Heart left ventricle (tissue), 13 donors: ENCODE data around the gene ZNF44.

ENCODE experiments used
- POLR2A ChIP-seq, 2 donors: fragments of 450-650 bp; IDR thresholded peaks; one replicate each; pipeline ENCODE4 v1.6.1; 2017; ENCODE audit warnings: antibody characterized with exemption in 2 of 2, mild to moderate bottlenecking in 2 of 2, moderate library complexity in 2 of 2
- TF ChIP-seq, protein P1 (sequence below), 12 donors: fragments of 200-600 bp; sonication (generic) in 4 of 12; IDR thresholded peaks; one replicate each; pipeline versions ENCODE4 v1.5.0 to v1.8.0; 2018 to 2022; ENCODE audit warnings: antibody characterized with exemption in 12 of 12, mild to moderate bottlenecking in 5 of 12
- donor health status: ischemic (EF 13 %, LVEDD 7.1; RV severe dilation, severe dysfunction).
- donor health status: DM: no; HTN: yes; CAD: no.
- donor health status: DM: no; HTN: no; CAD: no.
- donor health status: ischemic (EF 25% LVEDD 6.9; RV normal size, moderate dysfunction).
- donor health status: ischemic (EF 25% LVEDD 5.7; RV mildly dilated, moderate dysfunction).
- donor health status: ischemic (EF 35%, LVEDD 5.7; RV mildly dilated, moderate dysfunction).
- donor health status: nonischemic (EF 11% LVEDD 7.7; RV severe dilation, severe dysfunction).
- donor health status: DM: yes; HTN: yes; CAD: no.
- donor health status: PGD.
- donor health status: ischemic (EF 29% LVEDD 5.4; RV normal size, mild dysfunction).
- donor health status: nonischemic (EF 23%, LVEDD 6.1; RV moderate dilation, normal function).

DNA sequence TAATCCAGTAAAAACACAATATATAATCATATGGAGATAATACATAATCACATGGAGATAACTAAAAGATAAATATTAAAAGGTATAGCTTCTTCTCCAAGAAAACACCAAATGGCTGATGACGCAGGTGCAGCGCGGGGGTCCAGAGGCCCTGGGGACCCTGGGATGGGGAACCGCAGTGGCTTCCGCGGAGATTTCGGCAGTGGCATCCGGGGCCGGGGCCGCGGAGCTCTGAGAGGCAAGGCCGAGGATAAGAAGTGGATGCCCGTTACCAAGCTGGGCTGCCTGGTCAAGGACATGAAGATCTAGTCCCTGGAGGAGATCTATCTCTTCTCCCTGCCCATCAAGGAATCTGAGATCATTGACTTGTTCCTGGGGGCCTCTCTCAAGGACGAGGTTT is 10.5 kb downstream of the ZNF44 start:
- TF ChIP-seq, protein P1, sequence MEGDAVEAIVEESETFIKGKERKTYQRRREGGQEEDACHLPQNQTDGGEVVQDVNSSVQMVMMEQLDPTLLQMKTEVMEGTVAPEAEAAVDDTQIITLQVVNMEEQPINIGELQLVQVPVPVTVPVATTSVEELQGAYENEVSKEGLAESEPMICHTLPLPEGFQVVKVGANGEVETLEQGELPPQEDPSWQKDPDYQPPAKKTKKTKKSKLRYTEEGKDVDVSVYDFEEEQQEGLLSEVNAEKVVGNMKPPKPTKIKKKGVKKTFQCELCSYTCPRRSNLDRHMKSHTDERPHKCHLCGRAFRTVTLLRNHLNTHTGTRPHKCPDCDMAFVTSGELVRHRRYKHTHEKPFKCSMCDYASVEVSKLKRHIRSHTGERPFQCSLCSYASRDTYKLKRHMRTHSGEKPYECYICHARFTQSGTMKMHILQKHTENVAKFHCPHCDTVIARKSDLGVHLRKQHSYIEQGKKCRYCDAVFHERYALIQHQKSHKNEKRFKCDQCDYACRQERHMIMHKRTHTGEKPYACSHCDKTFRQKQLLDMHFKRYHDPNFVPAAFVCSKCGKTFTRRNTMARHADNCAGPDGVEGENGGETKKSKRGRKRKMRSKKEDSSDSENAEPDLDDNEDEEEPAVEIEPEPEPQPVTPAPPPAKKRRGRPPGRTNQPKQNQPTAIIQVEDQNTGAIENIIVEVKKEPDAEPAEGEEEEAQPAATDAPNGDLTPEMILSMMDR (IDR thresholded peaks at IDR 0.05) = no peak
- no peak for TF ChIP-seq POLR2A (IDR thresholded peaks at IDR 0.05)
